ENCODE results near the gene SLC24A3.

The SLC24A3 gene

GRCh38 chr20:19244291-19244690, 31.8 kb downstream of the SLC24A3 start:
- DNase-seq = no peak

GRCh38 chr20:19249106-19249879, 36.9 kb downstream of the SLC24A3 start:
- DNase-seq = no peak

GRCh38 chr20:19250346-19250745, 37.9 kb downstream of the SLC24A3 start:
- no peak for DNase-seq

GRCh38 chr20:19251506-19251905, 39.1 kb downstream of the SLC24A3 start:
- no peak for DNase-seq

- no peak for DNase-seq
Observed at GRCh38 chr20:19251958-19252357, 39.5 kb downstream of the SLC24A3 start.

- DNase-seq = no peak
Observed at GRCh38 chr20:19252451-19253120, 40.1 kb downstream of the SLC24A3 start.

GRCh38 chr20:19253316-19253715, 40.9 kb downstream of the SLC24A3 start:
- no peak for DNase-seq

GRCh38 chr20:19253916-19254820, 41.7 kb downstream of the SLC24A3 start:
- DNase-seq = no peak

GRCh38 chr20:19254956-19255355, 42.5 kb downstream of the SLC24A3 start:
- no peak for DNase-seq

- DNase-seq = no peak
Observed at GRCh38 chr20:19256085-19256484, 43.6 kb downstream of the SLC24A3 start.

- DNase-seq = no peak
Observed at GRCh38 chr20:19256906-19257595, 44.6 kb downstream of the SLC24A3 start.

GRCh38 chr20:19257865-19258264, 45.4 kb downstream of the SLC24A3 start:
- DNase-seq = no peak

GRCh38 chr20:19259141-19259591, 46.7 kb downstream of the SLC24A3 start:
- DNase-seq = no peak

GRCh38 chr20:19260412-19261090, 48.1 kb downstream of the SLC24A3 start:
- DNase-seq = no peak

- DNase-seq = no peak
Observed at GRCh38 chr20:19264191-19264590, 51.7 kb downstream of the SLC24A3 start.

- DNase-seq = no peak
Observed at GRCh38 chr20:19265646-19266374, 53.4 kb downstream of the SLC24A3 start.

- no peak for DNase-seq
Observed at GRCh38 chr20:19268426-19268825, 56.0 kb downstream of the SLC24A3 start.

GRCh38 chr20:19269737-19270340, 57.4 kb downstream of the SLC24A3 start:
- no peak for DNase-seq

- no peak for DNase-seq
Observed at GRCh38 chr20:19271879-19272651, 59.6 kb downstream of the SLC24A3 start.
